K562 (cell line): ENCODE data around the gene ZNF420. TPM values are rescaled to one million over a fixed set of nuclear protein-coding genes. Genes with fewer than 3 reads are reported as not detected.

Experiments used
- ARID3A ChIP-seq: IDR thresholded peaks from 2 replicates; pipeline ENCODE4 v1.6.1; 2012; ENCODE audit warnings: low read depth, low read length, improper control_type of control experiment, borderline replicate concordance
- ARNT ChIP-seq, 2 experiments: fragments of 450-650 bp; IDR thresholded peaks; 2 replicates each; pipeline ENCODE4 v1.6.1; 2016; ENCODE audit warnings: mild to moderate bottlenecking in 1 of 2
- CAMTA2 ChIP-seq: fragments of 250-450 bp; sonication (Bioruptor Pico); conservative IDR thresholded peaks from 2 replicates; pipeline ENCODE4 v1.5.1; 2022
- CEBPB ChIP-seq: fragments of 450-650 bp; IDR thresholded peaks from 2 replicates; pipeline ENCODE4 v1.6.1; 2016; ENCODE audit warnings: missing genetic modification characterization, missing compliant biosample characterization
- GTF2F1 ChIP-seq: IDR thresholded peaks from 2 replicates; pipeline ENCODE4 v1.6.1; 2011; ENCODE audit warnings: low read depth, low read length, improper control_type of control experiment
- POLR2AphosphoS2 ChIP-seq: IDR thresholded peaks from 2 replicates; pipeline ENCODE4 v1.6.1; 2012; ENCODE audit warnings: low read length, improper control_type of control experiment
- SETDB1 ChIP-seq: IDR thresholded peaks from one replicate; pipeline ENCODE4 v1.6.1; 2012; ENCODE audit warnings: low read length, control low read depth, inconsistent platforms
- SMARCA5 ChIP-seq: fragments of 450-650 bp; IDR thresholded peaks from 2 replicates; pipeline ENCODE4 v1.6.1; 2016
- SNAPC5 ChIP-seq: fragments of 250-450 bp; sonication (Bioruptor Pico); IDR thresholded peaks from 2 replicates; pipeline ENCODE4 v1.8.0; 2021; ENCODE audit warnings: moderate library complexity, mild to moderate bottlenecking, inconsistent platforms
- TARDBP ChIP-seq: fragments of 450-650 bp; IDR thresholded peaks from 2 replicates; pipeline ENCODE4 v1.6.1; 2016
- UBTF ChIP-seq, 2 experiments: IDR thresholded peaks; 2 replicates each; pipeline ENCODE4 v1.6.1; 2012; ENCODE audit warnings: improper control_type of control experiment in 2 of 2, low read depth in 2 of 2, low read length in 2 of 2, borderline replicate concordance in 1 of 2
- USF2 ChIP-seq: sonication (generic); formaldehyde crosslinking; IDR thresholded peaks from 2 replicates; pipeline ENCODE4 v1.5.0; 2020; ENCODE audit warnings: missing genetic modification reagents
- ZBTB12 ChIP-seq: fragments of 250-450 bp; sonication (Bioruptor Pico); IDR thresholded peaks from 2 replicates; pipeline ENCODE4 v1.4.0; 2020
- ZNF175 ChIP-seq: fragments of 200-800 bp; sonication (Bioruptor generic); IDR thresholded peaks from 2 replicates; pipeline ENCODE4 v1.6.1; 2016; ENCODE audit warnings: low read depth, mild to moderate bottlenecking, missing genetic modification characterization, missing compliant biosample characterization
- ZNF512 ChIP-seq: IDR thresholded peaks from 2 replicates; pipeline ENCODE4 v1.6.1; 2016; ENCODE audit warnings: missing genetic modification characterization, missing compliant biosample characterization
- polyA plus RNA-seq, 8 experiments: library from polyadenylated mRNA; depleted of rRNA in 4 of 8; stranded (reverse) in 5 of 8; unstranded in 3 of 8; fragments of >200 nt; fragmentation: Nextera tagmentation in 2 of 8; fragmentation: Illumina TruSeq in 1 of 8; extraction: Ambion mirVana in 2 of 8; extraction: Trizol in 1 of 8; gene quantifications; 2 replicates each; pipeline versions ENCODE4 v1.2.1 to v1.2.3, GENCODE V29; 2011 to 2014; ENCODE audit warnings: inconsistent platforms in 1 of 8, missing spikeins in 1 of 8
- total RNA-seq, 7 experiments: library from RNA; depleted of rRNA in 6 of 7; stranded (reverse); fragments of >200 nt in 6 of 7; fragmentation: Illumina TruSeq in 2 of 7; extraction: Trizol in 2 of 7; gene quantifications; 2 replicates each; pipeline versions ENCODE4 v1.2.1 to v1.2.3, GENCODE V29; 2011 to 2021; ENCODE audit warnings: low replicate concordance in 1 of 7
- TF ChIP-seq, protein P1 (sequence below): fragments of 200-800 bp; sonication (Bioruptor generic); IDR thresholded peaks from 2 replicates; pipeline ENCODE4 v1.6.1; 2017; ENCODE audit warnings: missing genetic modification characterization, missing compliant biosample characterization

ZNF420 gene
- total and polyA plus RNA-seq, 9 of the 15 experiments (the other 6 are each of a cell fraction or from before 2014, with no cell fraction given) = 2.6 to 7.2 (median 5.1) TPM

DNA sequence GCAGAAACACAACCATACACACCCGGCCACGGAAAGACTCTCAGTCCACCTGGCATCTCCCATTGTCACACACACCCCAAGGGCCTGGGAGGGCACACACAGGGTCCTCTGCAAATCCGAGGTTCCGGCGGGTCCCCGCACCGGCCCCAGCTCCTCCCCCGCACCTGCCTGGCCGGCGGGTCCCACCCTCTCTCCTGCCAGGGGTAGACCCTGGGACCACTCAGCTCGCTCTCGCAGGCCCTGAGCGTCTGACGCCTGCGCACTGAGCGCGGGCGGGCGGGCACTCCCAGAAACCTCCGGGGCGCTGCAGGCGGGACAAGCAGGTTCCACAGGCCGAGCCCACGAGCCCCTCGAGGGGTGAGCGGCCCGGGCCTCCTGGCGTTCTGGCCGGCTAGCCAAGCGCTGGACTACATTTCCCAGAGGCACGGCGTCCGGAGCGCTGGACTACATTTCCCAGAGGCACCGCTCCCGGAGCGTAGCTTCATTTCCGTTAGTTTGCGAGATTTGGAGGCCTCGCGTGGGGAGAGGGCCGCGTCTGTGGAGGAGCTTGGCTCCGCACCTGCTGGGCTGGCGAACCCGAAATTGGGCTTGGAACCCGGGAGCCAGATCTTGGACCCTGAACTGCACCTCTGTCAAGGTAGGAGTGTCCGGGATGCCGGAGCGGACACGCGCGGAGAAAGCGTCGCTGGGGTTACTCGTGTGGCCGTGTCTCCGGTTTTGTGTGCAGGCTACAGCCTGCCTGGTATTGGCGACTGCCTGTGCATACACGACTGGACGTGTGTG lies at the start of gene ZNF420 (continued):
- TF ChIP-seq CEBPB (tag) = no peak
- TF ChIP-seq CAMTA2 (CRISPR knock-in tag) = no peak
- 0 out of 2 replicates have a peak, but pooled peaks have one; percentile 3 for TF ChIP-seq USF2
- TF ChIP-seq ARID3A = no peak
- TF ChIP-seq, protein P1, sequence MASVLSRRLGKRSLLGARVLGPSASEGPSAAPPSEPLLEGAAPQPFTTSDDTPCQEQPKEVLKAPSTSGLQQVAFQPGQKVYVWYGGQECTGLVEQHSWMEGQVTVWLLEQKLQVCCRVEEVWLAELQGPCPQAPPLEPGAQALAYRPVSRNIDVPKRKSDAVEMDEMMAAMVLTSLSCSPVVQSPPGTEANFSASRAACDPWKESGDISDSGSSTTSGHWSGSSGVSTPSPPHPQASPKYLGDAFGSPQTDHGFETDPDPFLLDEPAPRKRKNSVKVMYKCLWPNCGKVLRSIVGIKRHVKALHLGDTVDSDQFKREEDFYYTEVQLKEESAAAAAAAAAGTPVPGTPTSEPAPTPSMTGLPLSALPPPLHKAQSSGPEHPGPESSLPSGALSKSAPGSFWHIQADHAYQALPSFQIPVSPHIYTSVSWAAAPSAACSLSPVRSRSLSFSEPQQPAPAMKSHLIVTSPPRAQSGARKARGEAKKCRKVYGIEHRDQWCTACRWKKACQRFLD = peak; percentile 35; the same call in 1 of the 2 replicates
- no peak for TF ChIP-seq ZNF175 (CRISPR knock-in tag)
- no peak for TF ChIP-seq ARNT (IDR thresholded peaks at IDR 0.05)
- no peak for TF ChIP-seq TARDBP
- no peak for TF ChIP-seq POLR2AphosphoS2
- TF ChIP-seq UBTF (IDR thresholded peaks at IDR 0.05; ENCODE audit: borderline replicate concordance in 1 of 2, low read depth in 2 of 2, low read length in 2 of 2) = peak in 1 of 2 experiments; percentile 85; a peak in 2 of 4 replicates
- no peak for TF ChIP-seq GTF2F1
- TF ChIP-seq ZNF512 (tag) = no peak
- no peak for TF ChIP-seq ZBTB12
- TF ChIP-seq SNAPC5 (CRISPR knock-in tag) = no peak
- TF ChIP-seq SMARCA5 = no peak
- TF ChIP-seq SETDB1 = no peak
